Measurements from ENCODE around the gene APH1B. TPM values are rescaled to one million over a fixed set of nuclear protein-coding genes. Genes with fewer than 3 reads are reported as not detected.

Gene APH1B
- total and polyA plus RNA-seq, 9 of the 15 experiments (the other 6 are each of a cell fraction or from before 2014, with no cell fraction given): 5.1 to 9.7 (median 7.0) TPM

DNA sequence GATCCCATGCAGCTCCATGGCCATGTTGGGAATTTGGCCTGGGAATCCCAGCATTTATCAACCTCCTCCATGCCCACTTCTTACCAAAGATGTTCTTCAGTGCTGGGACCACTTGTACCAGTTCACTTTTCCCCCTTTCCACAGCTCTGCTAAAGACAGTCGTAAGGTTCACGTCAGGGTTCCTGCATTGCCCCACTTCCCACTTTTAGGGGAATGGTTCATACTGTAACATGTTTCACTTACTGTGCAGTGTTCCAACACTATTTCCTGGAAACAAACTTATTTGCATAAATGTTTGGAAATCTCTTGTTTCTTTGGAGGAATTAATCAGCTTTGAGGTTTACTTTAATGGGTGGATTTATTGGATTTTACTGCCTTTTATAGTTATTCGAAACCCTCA is 17.0 kb downstream of the APH1B start:
- no peak for DNase-seq (ENCODE audit: extremely low read depth in 1 of 4, low spot score in 3 of 4)
- Histone ChIP-seq H3K9me1 (ENCODE audit: control insufficient read depth, insufficient read depth, low read length) (no peaks in the 10 kb centered on the region), H3K27me3 (ENCODE audit: control insufficient read depth in 2 of 2, insufficient read depth in 2 of 2, low read length in 2 of 2) (no peaks in the 10 kb centered on the region), H3K27ac (ENCODE audit: extremely low read depth, low read depth, low read length) (no peak overlapping the region), H2AFZ (ENCODE audit: low read depth, low read length) (no peak overlapping the region), H3K36me3 (ENCODE audit: control insufficient read depth, insufficient read depth, low read length) (no peaks in the 10 kb centered on the region; the same call in 2 of the 3 replicates), H4K20me1 (replicated peaks; ENCODE audit: control insufficient read depth, insufficient read depth, low read length) (no peaks in the 10 kb centered on the region), H3K9ac (ENCODE audit: insufficient read depth in 1 of 2, low read depth in 2 of 2, low read length in 2 of 2) (no peak overlapping the region), H3K9me3 (replicated peaks; ENCODE audit: control insufficient read depth, insufficient read depth, low read depth, low read length) (no peaks in the 10 kb centered on the region), H3K79me2 (ENCODE audit: control insufficient read depth, insufficient read depth, low read length) (no peaks in the 10 kb centered on the region), H3K4me2 (ENCODE audit: insufficient read depth, low read length) (no peak overlapping the region), H3K4me3 (no peak overlapping the region), H3K4me1 (replicated peaks in 1 of 2; ENCODE audit: control insufficient read depth in 2 of 2, insufficient read depth in 2 of 2, low read length in 2 of 2) (peaks cover 4 to 16% of the 10 kb centered on the region in 2 experiments)
- 97% methylated on average over 3 of the region's 3 CpGs for WGBS (ENCODE audit: insufficient coverage, low coverage, missing lambda C conversion rate)
- no peak for FAIRE-seq
- in situ Hi-C loops (cut with MboI): loop anchor here (5.0 to 25.0 kb wide), 3 partner anchors 108 to 768 kb away; partner anchors contain the start of gene FBXL22
- ChIA-PET CTCF (ENCODE audit: low intra/inter-chr PET ratio) (no interaction called here), POLR2A (interaction anchor here (0.6 to 1.7 kb wide), 2 partner anchors 11 to 17 kb away, joined by 3 to 6 read pairs; partner anchors contain the start of gene APH1B)
- no TSS peak for BruUV-seq (replicated peaks)
- intact Hi-C loops (cut with micrococcal nuclease): no loop called here
- ATAC-seq: no peak
- TF ChIP-seq RNF2 (IDR thresholded peaks at IDR 0.05) (no peak), TEAD2 (tag; IDR thresholded peaks at IDR 0.05) (no peak), ZNF212 (CRISPR knock-in tag; IDR thresholded peaks at IDR 0.05) (no peak), PURB (CRISPR knock-in tag; IDR thresholded peaks at IDR 0.05; ENCODE audit: low read depth) (no peak), SMARCB1 (IDR thresholded peaks at IDR 0.05; ENCODE audit: insufficient read length, low read depth) (no peak), ZNF174 (CRISPR knock-in tag; IDR thresholded peaks at IDR 0.05) (no peak)
- TF ChIP-seq, protein P1, sequence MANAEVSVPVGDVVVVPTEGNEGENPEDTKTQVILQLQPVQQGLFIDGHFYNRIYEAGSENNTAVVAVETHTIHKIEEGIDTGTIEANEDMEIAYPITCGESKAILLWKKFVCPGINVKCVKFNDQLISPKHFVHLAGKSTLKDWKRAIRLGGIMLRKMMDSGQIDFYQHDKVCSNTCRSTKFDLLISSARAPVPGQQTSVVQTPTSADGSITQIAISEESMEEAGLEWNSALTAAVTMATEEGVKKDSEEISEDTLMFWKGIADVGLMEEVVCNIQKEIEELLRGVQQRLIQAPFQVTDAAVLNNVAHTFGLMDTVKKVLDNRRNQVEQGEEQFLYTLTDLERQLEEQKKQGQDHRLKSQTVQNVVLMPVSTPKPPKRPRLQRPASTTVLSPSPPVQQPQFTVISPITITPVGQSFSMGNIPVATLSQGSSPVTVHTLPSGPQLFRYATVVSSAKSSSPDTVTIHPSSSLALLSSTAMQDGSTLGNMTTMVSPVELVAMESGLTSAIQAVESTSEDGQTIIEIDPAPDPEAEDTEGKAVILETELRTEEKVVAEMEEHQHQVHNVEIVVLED (CRISPR knock-in tag; IDR thresholded peaks at IDR 0.05): no peak
- TF ChIP-seq, protein P2, sequence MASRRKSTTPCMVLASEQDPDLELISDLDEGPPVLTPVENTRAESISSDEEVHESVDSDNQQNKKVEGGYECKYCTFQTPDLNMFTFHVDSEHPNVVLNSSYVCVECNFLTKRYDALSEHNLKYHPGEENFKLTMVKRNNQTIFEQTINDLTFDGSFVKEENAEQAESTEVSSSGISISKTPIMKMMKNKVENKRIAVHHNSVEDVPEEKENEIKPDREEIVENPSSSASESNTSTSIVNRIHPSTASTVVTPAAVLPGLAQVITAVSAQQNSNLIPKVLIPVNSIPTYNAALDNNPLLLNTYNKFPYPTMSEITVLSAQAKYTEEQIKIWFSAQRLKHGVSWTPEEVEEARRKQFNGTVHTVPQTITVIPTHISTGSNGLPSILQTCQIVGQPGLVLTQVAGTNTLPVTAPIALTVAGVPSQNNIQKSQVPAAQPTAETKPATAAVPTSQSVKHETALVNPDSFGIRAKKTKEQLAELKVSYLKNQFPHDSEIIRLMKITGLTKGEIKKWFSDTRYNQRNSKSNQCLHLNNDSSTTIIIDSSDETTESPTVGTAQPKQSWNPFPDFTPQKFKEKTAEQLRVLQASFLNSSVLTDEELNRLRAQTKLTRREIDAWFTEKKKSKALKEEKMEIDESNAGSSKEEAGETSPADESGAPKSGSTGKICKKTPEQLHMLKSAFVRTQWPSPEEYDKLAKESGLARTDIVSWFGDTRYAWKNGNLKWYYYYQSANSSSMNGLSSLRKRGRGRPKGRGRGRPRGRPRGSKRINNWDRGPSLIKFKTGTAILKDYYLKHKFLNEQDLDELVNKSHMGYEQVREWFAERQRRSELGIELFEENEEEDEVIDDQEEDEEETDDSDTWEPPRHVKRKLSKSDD (conservative IDR thresholded peaks at IDR 0.05; ENCODE audit: low read length): no peak
- TF ChIP-seq, protein P3, sequence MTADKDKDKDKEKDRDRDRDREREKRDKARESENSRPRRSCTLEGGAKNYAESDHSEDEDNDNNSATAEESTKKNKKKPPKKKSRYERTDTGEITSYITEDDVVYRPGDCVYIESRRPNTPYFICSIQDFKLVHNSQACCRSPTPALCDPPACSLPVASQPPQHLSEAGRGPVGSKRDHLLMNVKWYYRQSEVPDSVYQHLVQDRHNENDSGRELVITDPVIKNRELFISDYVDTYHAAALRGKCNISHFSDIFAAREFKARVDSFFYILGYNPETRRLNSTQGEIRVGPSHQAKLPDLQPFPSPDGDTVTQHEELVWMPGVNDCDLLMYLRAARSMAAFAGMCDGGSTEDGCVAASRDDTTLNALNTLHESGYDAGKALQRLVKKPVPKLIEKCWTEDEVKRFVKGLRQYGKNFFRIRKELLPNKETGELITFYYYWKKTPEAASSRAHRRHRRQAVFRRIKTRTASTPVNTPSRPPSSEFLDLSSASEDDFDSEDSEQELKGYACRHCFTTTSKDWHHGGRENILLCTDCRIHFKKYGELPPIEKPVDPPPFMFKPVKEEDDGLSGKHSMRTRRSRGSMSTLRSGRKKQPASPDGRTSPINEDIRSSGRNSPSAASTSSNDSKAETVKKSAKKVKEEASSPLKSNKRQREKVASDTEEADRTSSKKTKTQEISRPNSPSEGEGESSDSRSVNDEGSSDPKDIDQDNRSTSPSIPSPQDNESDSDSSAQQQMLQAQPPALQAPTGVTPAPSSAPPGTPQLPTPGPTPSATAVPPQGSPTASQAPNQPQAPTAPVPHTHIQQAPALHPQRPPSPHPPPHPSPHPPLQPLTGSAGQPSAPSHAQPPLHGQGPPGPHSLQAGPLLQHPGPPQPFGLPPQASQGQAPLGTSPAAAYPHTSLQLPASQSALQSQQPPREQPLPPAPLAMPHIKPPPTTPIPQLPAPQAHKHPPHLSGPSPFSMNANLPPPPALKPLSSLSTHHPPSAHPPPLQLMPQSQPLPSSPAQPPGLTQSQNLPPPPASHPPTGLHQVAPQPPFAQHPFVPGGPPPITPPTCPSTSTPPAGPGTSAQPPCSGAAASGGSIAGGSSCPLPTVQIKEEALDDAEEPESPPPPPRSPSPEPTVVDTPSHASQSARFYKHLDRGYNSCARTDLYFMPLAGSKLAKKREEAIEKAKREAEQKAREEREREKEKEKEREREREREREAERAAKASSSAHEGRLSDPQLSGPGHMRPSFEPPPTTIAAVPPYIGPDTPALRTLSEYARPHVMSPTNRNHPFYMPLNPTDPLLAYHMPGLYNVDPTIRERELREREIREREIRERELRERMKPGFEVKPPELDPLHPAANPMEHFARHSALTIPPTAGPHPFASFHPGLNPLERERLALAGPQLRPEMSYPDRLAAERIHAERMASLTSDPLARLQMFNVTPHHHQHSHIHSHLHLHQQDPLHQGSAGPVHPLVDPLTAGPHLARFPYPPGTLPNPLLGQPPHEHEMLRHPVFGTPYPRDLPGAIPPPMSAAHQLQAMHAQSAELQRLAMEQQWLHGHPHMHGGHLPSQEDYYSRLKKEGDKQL (CRISPR knock-in tag; IDR thresholded peaks at IDR 0.05; ENCODE audit: borderline replicate concordance): no peak
- TF ChIP-seq, protein P4, sequence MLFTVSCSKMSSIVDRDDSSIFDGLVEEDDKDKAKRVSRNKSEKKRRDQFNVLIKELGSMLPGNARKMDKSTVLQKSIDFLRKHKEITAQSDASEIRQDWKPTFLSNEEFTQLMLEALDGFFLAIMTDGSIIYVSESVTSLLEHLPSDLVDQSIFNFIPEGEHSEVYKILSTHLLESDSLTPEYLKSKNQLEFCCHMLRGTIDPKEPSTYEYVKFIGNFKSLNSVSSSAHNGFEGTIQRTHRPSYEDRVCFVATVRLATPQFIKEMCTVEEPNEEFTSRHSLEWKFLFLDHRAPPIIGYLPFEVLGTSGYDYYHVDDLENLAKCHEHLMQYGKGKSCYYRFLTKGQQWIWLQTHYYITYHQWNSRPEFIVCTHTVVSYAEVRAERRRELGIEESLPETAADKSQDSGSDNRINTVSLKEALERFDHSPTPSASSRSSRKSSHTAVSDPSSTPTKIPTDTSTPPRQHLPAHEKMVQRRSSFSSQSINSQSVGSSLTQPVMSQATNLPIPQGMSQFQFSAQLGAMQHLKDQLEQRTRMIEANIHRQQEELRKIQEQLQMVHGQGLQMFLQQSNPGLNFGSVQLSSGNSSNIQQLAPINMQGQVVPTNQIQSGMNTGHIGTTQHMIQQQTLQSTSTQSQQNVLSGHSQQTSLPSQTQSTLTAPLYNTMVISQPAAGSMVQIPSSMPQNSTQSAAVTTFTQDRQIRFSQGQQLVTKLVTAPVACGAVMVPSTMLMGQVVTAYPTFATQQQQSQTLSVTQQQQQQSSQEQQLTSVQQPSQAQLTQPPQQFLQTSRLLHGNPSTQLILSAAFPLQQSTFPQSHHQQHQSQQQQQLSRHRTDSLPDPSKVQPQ (CRISPR knock-in tag; IDR thresholded peaks at IDR 0.05; ENCODE audit: borderline replicate concordance): no peak
